Endothelial cell of umbilical vein (primary cell): ENCODE measurements around the gene TMEM150C. TPM values are rescaled to one million over a fixed set of nuclear protein-coding genes. Genes with fewer than 3 reads are reported as not detected.

Experiments
- BruUV-seq: library from RNA; stranded (reverse); fragments of 400-500 nt; replicated peaks from 2 replicates; lab custom pipeline; 2021; lab: Mats Ljungman, UMichigan
- CTCF ChIA-PET: fragments of 300-600, 350-600 bp; sonication (Branson Sonifier 250); formaldehyde crosslinking; loops from one replicate; lab custom pipeline; 2021; ENCODE audit warnings: antibody characterized with exemption, inconsistent platforms; lab: Charles Lee
- POLR2A ChIA-PET: fragments of 300-600, 350-600 bp; sonication (Branson Sonifier 250); formaldehyde crosslinking; loops from one replicate; lab custom pipeline; 2021; ENCODE audit warnings: antibody characterized with exemption, inconsistent platforms; lab: Charles Lee
- DNase-seq: peaks from one replicate; pipeline ENCODE4 v3.0.0-alpha.2; 2011; ENCODE audit warnings: low read depth, low spot score
- FAIRE-seq: peaks from 2 replicates; lab custom pipeline; 2011; peaks lifted over from hg19 to GRCh38; lab: Jason Lieb, UNC
- H2AFZ ChIP-seq: 2 replicates; pipeline ENCODE4 v1.6.0; 2012; ENCODE audit warnings: low read depth, low read length, control low read depth, inconsistent platforms
- H3K27ac ChIP-seq: 2 replicates; pipeline ENCODE4 v1.5.1; 2011; ENCODE audit warnings: low read depth, mild to moderate bottlenecking, control low read depth, low read length, moderate library complexity; ENCODE audit not compliant: insufficient read depth
- H3K27me3 ChIP-seq, 2 experiments: 2 replicates each; pipeline versions ENCODE4 v1.6.0 to v1.6.1; 2011; ENCODE audit warnings: low read length in 2 of 2, mixed read lengths in 1 of 2; ENCODE audit not compliant: control insufficient read depth in 2 of 2, insufficient read depth in 2 of 2
- H3K36me3 ChIP-seq, 2 experiments: 2 replicates in 1 of 2; 3 replicates in 1 of 2; pipeline ENCODE4 v1.5.1; 2011; ENCODE audit warnings: low read length in 2 of 2, mild to moderate bottlenecking in 1 of 2, moderate library complexity in 1 of 2; ENCODE audit not compliant: control insufficient read depth in 2 of 2, insufficient read depth in 2 of 2; ENCODE audit errors: extremely low read depth in 1 of 2
- H3K4me1 ChIP-seq: 3 replicates; pipeline ENCODE4 v1.5.1; 2011; ENCODE audit warnings: mild to moderate bottlenecking, low read length; ENCODE audit not compliant: control insufficient read depth, insufficient read depth; ENCODE audit errors: extremely low read depth
- H3K4me2 ChIP-seq: 2 replicates; pipeline ENCODE4 v1.6.1; 2011; ENCODE audit warnings: low read length, control low read depth, mixed read lengths; ENCODE audit not compliant: insufficient read depth
- H3K4me3 ChIP-seq, 3 experiments: fragments of 200-600 bp in 1 of 3; sonication (generic), shearing (Covaris generic) in 1 of 3; replicated peaks in 1 of 3; 2 replicates each; pipeline ENCODE4 v1.5.1; 2011 to 2016; ENCODE audit warnings: control low read depth in 3 of 3, low read length in 3 of 3, mild to moderate bottlenecking in 2 of 3, inconsistent platforms in 1 of 3, low read depth in 1 of 3, moderate library complexity in 1 of 3; ENCODE audit not compliant: insufficient read depth in 1 of 3
- H3K79me2 ChIP-seq: 2 replicates; pipeline ENCODE4 v1.6.0; 2012; ENCODE audit warnings: low read length, inconsistent platforms; ENCODE audit not compliant: control insufficient read depth, insufficient read depth
- H3K9ac ChIP-seq: replicated peaks from 2 replicates; pipeline ENCODE3; 2011; ENCODE audit warnings: low read length, control low read depth; ENCODE audit not compliant: insufficient read depth; ENCODE audit errors: extremely low read depth
- H3K9me1 ChIP-seq: replicated peaks from 3 replicates; pipeline ENCODE4 v1.6.0; 2011; ENCODE audit warnings: mild to moderate bottlenecking, low read length; ENCODE audit not compliant: control insufficient read depth, insufficient read depth; ENCODE audit errors: extremely low read depth
- H3K9me3 ChIP-seq: replicated peaks from 2 replicates; pipeline ENCODE4 v1.5.1; 2012; ENCODE audit warnings: low read length, inconsistent platforms; ENCODE audit not compliant: control insufficient read depth, insufficient read depth
- H4K20me1 ChIP-seq: replicated peaks from 2 replicates; pipeline ENCODE3; 2011; ENCODE audit warnings: mild to moderate bottlenecking, low read length; ENCODE audit not compliant: control insufficient read depth, insufficient read depth; ENCODE audit errors: extremely low read depth
- FOS ChIP-seq: IDR thresholded peaks from 2 replicates; pipeline ENCODE4 v1.6.1; 2011; ENCODE audit warnings: mild to moderate bottlenecking, low read length, moderate library complexity, borderline replicate concordance; ENCODE audit not compliant: insufficient read depth
- JUN ChIP-seq: IDR thresholded peaks from 2 replicates; pipeline ENCODE4 v1.6.1; 2011; ENCODE audit warnings: borderline replicate concordance, low read depth; ENCODE audit not compliant: insufficient read length, insufficient read depth
- MYC ChIP-seq: IDR thresholded peaks from one replicate; pipeline ENCODE4 v1.6.1; 2011; ENCODE audit warnings: mild to moderate bottlenecking, low read depth, low read length
- POLR2AphosphoS5 ChIP-seq: IDR thresholded peaks from 2 replicates; pipeline ENCODE4 v1.6.1; 2012; ENCODE audit warnings: low read depth, mild to moderate bottlenecking, control low read depth, low read length, moderate library complexity; ENCODE audit not compliant: insufficient read depth
- dilution Hi-C: fragments of 300-500 bp; cut with MboI; formaldehyde crosslinking; loops from one replicate; pipeline ENCODE4 v1.15.0; 2019; ENCODE audit warnings: low sequenced_read_pairs; ENCODE audit not compliant: extremely low pct_ligation_motif_present
- intact Hi-C: fragments of 100-400 bp; cut with micrococcal nuclease; formaldehyde crosslinking; loops from one replicate; pipeline ENCODE4 v1.10.0; 2022
- polyA plus RNA-seq, 4 experiments: library from polyadenylated mRNA; depleted of rRNA in 3 of 4; stranded (reverse) in 3 of 4; unstranded in 1 of 4; fragments of >200 nt; gene quantifications; 2 replicates each; pipeline versions ENCODE4 v1.2.1 to v1.2.3, GENCODE V29; 2011 to 2012; ENCODE audit warnings: missing spikeins in 1 of 4
- total RNA-seq: library from RNA; stranded (reverse); gene quantifications from 2 replicates; pipeline ENCODE4 v1.2.3, GENCODE V29; 2021
- TF ChIP-seq, protein P1 (sequence below), 2 donors: IDR thresholded peaks; 1 replicate in 1 of 2; 2 replicates in 1 of 2; pipeline ENCODE4 v1.5.1; 2011; ENCODE audit warnings: low read length in 2 of 2, mild to moderate bottlenecking in 2 of 2, moderate library complexity in 2 of 2, control low read depth in 1 of 2, inconsistent platforms in 1 of 2, low read depth in 1 of 2; ENCODE audit not compliant: insufficient read depth in 1 of 2; ENCODE audit errors: extremely low read depth in 1 of 2

Gene TMEM150C
- total and polyA plus RNA-seq, 2 donors (not counting 3 experiments of a cell fraction or from before 2014, with no cell fraction given): 4.1 to 6.6 TPM

DNA sequence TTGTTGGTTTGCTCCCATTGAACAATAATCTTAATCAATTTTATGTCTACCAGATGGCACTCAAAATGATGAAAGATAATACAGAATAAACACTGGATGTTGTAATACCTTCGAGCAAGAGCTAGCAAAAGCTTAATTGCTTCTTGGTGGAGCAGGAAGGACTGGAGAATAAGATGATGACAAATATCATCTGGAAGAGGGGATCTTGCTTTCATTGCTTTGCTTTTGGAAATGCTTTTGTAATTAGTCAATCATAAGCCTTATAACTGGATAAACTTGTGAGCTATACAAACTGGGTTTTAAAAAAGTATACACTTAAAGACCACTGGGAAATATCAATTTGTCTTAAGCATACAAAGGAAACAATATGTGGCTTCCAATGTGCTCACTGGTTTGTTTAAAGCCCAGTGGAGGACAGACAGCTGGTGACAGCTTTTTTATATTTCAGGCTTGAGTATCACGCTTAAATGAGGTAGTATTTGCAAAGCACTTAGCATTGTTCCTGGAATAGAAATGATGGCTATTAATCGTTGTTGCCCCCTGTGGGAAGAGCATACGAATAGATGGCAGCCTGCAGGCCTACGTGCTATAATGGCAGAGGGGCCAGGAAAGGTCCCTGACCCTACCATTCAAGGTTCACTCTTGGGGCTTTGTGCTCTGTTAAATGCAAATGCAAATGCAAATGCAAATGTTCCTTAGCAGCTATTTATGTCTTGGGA lies 61.2 kb downstream of the TMEM150C start:
- Histone ChIP-seq H3K27ac (no peak overlapping the region), H2AFZ (no peak overlapping the region), H3K27me3 (no peaks in the 10 kb centered on the region), H3K9me1 (no peaks in the 10 kb centered on the region), H3K4me3 (no peak overlapping the region), H3K9ac (no peak overlapping the region), H4K20me1 (no peaks in the 10 kb centered on the region), H3K4me1 (no peaks in the 10 kb centered on the region), H3K4me2 (no peak overlapping the region), H3K9me3 (no peaks in the 10 kb centered on the region), H3K79me2 (no peaks in the 10 kb centered on the region), H3K36me3 (no peaks in the 10 kb centered on the region)
- BruUV-seq: no TSS peak
- no peak for TF ChIP-seq MYC
- TF ChIP-seq, protein P1, sequence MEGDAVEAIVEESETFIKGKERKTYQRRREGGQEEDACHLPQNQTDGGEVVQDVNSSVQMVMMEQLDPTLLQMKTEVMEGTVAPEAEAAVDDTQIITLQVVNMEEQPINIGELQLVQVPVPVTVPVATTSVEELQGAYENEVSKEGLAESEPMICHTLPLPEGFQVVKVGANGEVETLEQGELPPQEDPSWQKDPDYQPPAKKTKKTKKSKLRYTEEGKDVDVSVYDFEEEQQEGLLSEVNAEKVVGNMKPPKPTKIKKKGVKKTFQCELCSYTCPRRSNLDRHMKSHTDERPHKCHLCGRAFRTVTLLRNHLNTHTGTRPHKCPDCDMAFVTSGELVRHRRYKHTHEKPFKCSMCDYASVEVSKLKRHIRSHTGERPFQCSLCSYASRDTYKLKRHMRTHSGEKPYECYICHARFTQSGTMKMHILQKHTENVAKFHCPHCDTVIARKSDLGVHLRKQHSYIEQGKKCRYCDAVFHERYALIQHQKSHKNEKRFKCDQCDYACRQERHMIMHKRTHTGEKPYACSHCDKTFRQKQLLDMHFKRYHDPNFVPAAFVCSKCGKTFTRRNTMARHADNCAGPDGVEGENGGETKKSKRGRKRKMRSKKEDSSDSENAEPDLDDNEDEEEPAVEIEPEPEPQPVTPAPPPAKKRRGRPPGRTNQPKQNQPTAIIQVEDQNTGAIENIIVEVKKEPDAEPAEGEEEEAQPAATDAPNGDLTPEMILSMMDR (IDR thresholded peaks at IDR 0.05; ENCODE audit: extremely low read depth in 1 of 2, insufficient read depth in 1 of 2, low read depth in 1 of 2, low read length in 2 of 2): no peak
- TF ChIP-seq FOS: no peak
- no peak for TF ChIP-seq JUN
- no peak for TF ChIP-seq POLR2AphosphoS5
- FAIRE-seq: no peak
- DNase-seq: no peak
- intact Hi-C loops (no loop called here), dilution Hi-C loops (no loop called here)
- ChIA-PET POLR2A (no interaction called here), CTCF (interaction anchor here (1.4 to 2.2 kb wide), 2 partner anchors 10 to 238 kb away, joined by 10 read pairs; no protein-coding TSS in a partner anchor)
